BJ (cell line): ENCODE results near the gene LSM3. TPM values are rescaled to one million over a fixed set of nuclear protein-coding genes. Genes with fewer than 3 reads are reported as not detected.
A peak's percentile ranks its signal among the peaks of the same experiment; 100 is the strongest.

Source experiments
- CTCF ChIA-PET: fragments of 350-600 bp; formaldehyde crosslinking; extraction: SDS; loops from one replicate; lab custom pipeline; 2021; ENCODE audit warnings: antibody characterized with exemption, inconsistent platforms; lab: Yijun Ruan, JAX
- POLR2A ChIA-PET: fragments of 300-600 bp; sonication (Branson Sonifier 250); formaldehyde crosslinking; extraction: SDS; loops from one replicate; lab custom pipeline; 2021; ENCODE audit warnings: antibody characterized with exemption; lab: Charles Lee
- DNase-seq: peaks from one replicate; pipeline ENCODE4 v3.0.0-alpha.2; 2011; ENCODE audit warnings: low read depth
- H3K27me3 ChIP-seq: 2 replicates; pipeline ENCODE4 v1.6.0; 2011; ENCODE audit warnings: low read length; ENCODE audit not compliant: control insufficient read depth, insufficient read depth
- H3K36me3 ChIP-seq: 2 replicates; pipeline ENCODE4 v1.5.1; 2011; ENCODE audit warnings: low read length; ENCODE audit not compliant: control insufficient read depth, insufficient read depth
- H3K4me3 ChIP-seq: 2 replicates; pipeline ENCODE4 v1.5.1; 2011; ENCODE audit warnings: low read depth, mild to moderate bottlenecking, control low read depth, low read length
- polyA plus RNA-seq: library from polyadenylated mRNA; depleted of rRNA; stranded (reverse); fragments of >200 nt; gene quantifications from 2 replicates; pipeline ENCODE4 v1.2.3, GENCODE V29; 2011
- TF ChIP-seq, protein P1 (sequence below): IDR thresholded peaks from 2 replicates; pipeline ENCODE4 v1.5.1; 2011; ENCODE audit warnings: low read depth, mild to moderate bottlenecking, control low read depth, inconsistent platforms, low read length, moderate library complexity; ENCODE audit not compliant: insufficient read depth

Gene LSM3
- polyA plus RNA-seq, 1 experiment, result 2.7 TPM

DNA sequence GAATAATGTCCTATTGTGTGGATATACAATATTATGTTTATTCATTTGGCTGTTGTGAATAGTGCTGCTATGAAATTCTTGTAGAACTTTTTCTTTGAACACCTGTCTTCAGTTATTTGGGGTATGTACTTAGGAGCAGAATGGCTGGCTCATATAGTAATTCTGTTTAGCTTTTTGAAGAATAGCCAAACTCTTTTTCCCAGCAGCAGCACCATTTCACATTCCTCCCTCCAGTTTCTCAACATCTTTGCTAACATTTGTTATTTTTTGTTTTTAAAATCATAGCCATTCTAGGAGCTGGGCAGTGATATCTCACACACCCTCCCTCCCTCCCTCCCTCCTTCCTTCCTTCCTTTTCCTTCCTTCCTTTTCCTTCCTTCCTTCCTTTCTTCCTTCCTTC is 39.7 kb downstream of the LSM3 start:
- no peak overlapping the region for H3K4me3 ChIP-seq
- TF ChIP-seq, protein P1, sequence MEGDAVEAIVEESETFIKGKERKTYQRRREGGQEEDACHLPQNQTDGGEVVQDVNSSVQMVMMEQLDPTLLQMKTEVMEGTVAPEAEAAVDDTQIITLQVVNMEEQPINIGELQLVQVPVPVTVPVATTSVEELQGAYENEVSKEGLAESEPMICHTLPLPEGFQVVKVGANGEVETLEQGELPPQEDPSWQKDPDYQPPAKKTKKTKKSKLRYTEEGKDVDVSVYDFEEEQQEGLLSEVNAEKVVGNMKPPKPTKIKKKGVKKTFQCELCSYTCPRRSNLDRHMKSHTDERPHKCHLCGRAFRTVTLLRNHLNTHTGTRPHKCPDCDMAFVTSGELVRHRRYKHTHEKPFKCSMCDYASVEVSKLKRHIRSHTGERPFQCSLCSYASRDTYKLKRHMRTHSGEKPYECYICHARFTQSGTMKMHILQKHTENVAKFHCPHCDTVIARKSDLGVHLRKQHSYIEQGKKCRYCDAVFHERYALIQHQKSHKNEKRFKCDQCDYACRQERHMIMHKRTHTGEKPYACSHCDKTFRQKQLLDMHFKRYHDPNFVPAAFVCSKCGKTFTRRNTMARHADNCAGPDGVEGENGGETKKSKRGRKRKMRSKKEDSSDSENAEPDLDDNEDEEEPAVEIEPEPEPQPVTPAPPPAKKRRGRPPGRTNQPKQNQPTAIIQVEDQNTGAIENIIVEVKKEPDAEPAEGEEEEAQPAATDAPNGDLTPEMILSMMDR, result no peak
- ChIA-PET POLR2A (no interaction called here), CTCF (interaction anchor here (2.4 kb wide), 1 partner anchor 14 kb away, joined by 9 read pairs; no protein-coding TSS in a partner anchor)
- DNase-seq, result no peak
- H3K27me3 ChIP-seq, result no peaks in the 10 kb centered on the region
- no peaks in the 10 kb centered on the region for H3K36me3 ChIP-seq

DNA sequence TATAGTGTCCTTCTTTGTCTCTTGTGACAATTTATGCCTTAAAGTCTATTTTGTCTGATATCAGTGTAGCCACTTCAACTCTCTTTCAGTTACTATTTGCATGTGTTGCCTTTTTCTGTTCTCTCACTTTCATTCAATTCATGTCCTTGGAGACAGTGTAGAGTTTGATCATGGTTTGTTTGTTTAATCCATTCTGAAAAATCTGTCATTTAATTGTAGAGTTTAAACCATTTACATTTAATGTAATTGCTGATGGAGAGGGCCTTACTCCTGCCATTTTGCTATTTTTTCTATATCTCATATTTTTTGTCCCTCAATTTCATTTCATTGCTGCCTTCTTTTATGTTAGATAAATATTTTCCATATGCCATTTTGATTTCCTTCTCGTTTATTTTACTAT is 42.3 kb downstream of the LSM3 start:
- TF ChIP-seq, protein P1, result no peak
- ChIA-PET CTCF (no interaction called here), POLR2A (no interaction called here)
- no peaks in the 10 kb centered on the region for H3K27me3 ChIP-seq
- no peaks in the 10 kb centered on the region for H3K36me3 ChIP-seq
- no peak for DNase-seq
- H3K4me3 ChIP-seq, result no peak overlapping the region

- TF ChIP-seq, protein P1, result no peak
- Histone ChIP-seq H3K27me3 (no peaks in the 10 kb centered on the region), H3K4me3 (no peak overlapping the region), H3K36me3 (no peaks in the 10 kb centered on the region)
- POLR2A ChIA-PET, result no interaction called here
- CTCF ChIA-PET, result interaction anchor here (2.7 to 2.9 kb wide), 3 partner anchors 10 to 40 kb away, joined by 9 to 16 read pairs (median 13); no protein-coding TSS in a partner anchor
- DNase-seq, result no peak
These were observed 43.3 kb downstream of the LSM3 start for GRCh38 chr3:14221902-14222301.

- Histone ChIP-seq H3K27me3 (no peaks in the 10 kb centered on the region), H3K4me3 (no peak overlapping the region), H3K36me3 (no peaks in the 10 kb centered on the region)
- POLR2A ChIA-PET, result no interaction called here
- no peak for DNase-seq
- CTCF ChIA-PET, result interaction anchor here (2.7 to 2.9 kb wide), 3 partner anchors 10 to 39 kb away, joined by 9 to 16 read pairs (median 13); no protein-coding TSS in a partner anchor
- TF ChIP-seq, protein P1, result no peak
These were observed 43.8 kb downstream of the LSM3 start for GRCh38 chr3:14222457-14222856.

GRCh38 chr3:14222900-14223594 is 44.4 kb downstream of the LSM3 start:
- Histone ChIP-seq H3K27me3 (no peaks in the 10 kb centered on the region), H3K36me3 (no peaks in the 10 kb centered on the region), H3K4me3 (no peak overlapping the region)
- ChIA-PET POLR2A (no interaction called here), CTCF (interaction anchor here (0.7 to 2.9 kb wide), 6 partner anchors 9 to 39 kb away, joined by 3 to 16 read pairs (median 9); no protein-coding TSS in a partner anchor)
- DNase-seq, result no peak
- TF ChIP-seq, protein P1, result peak; percentile 18; the same call in 1 of the 2 replicates
